ENCODE measurements around the gene GATAD2A.

Gene GATAD2A

GRCh38 chr19:19493841-19494546 lies 88.5 kb downstream of the GATAD2A start:
- no peak overlapping the region for H3K18ac ChIP-seq (ENCODE audit: low read depth in 1 of 2, low read length in 2 of 2)
- no peak overlapping the region for H2BK120ac ChIP-seq (ENCODE audit: low read depth, low read length)
- no peak overlapping the region for H2AFZ ChIP-seq (ENCODE audit: low read depth, low read length)
- H2BK12ac ChIP-seq (ENCODE audit: low read length in 2 of 2), result no peak overlapping the region
- H3K27me3 ChIP-seq (ENCODE audit: control insufficient read depth in 1 of 2, insufficient read depth in 1 of 2, low read length in 2 of 2), result no peaks in the 10 kb centered on the region
- peaks cover 68 to 75% of the 10 kb centered on the region in 2 experiments for H3K36me3 ChIP-seq (ENCODE audit: control insufficient read depth in 1 of 2, insufficient read depth in 2 of 2, low read depth in 1 of 2, low read length in 2 of 2)
- H3K23ac ChIP-seq (ENCODE audit: low read length in 2 of 2), result no peak overlapping the region
- H3K9me3 ChIP-seq (ENCODE audit: control insufficient read depth, low read length), result no peaks in the 10 kb centered on the region
- H3K4ac ChIP-seq (ENCODE audit: low read depth in 1 of 2, low read length in 2 of 2), result no peak overlapping the region
- H3K4me1 ChIP-seq (ENCODE audit: control insufficient read depth, insufficient read depth, low read depth, low read length), result peaks cover 13% of the 10 kb centered on the region
- H3K14ac ChIP-seq (ENCODE audit: low read length in 2 of 2), result no peak overlapping the region
- H4K91ac ChIP-seq (ENCODE audit: low read length), result no peak overlapping the region
- H3K9ac ChIP-seq (ENCODE audit: low read length), result peak overlapping the region; percentile 21
- WGBS, result 96% methylated on average over 15 of the region's 15 CpGs
- no peak overlapping the region for H3K4me2 ChIP-seq (ENCODE audit: low read length, poor library complexity, severe bottlenecking)
- peaks cover 49% of the 10 kb centered on the region for H3K79me1 ChIP-seq (replicated peaks; ENCODE audit: low read length, poor library complexity, severe bottlenecking)
- no peak overlapping the region for H2BK15ac ChIP-seq (ENCODE audit: low read depth, poor library complexity, severe bottlenecking)
- H3K4me3 ChIP-seq (ENCODE audit: insufficient read depth in 1 of 2, low read depth in 1 of 2, low read length in 2 of 2), result no peak overlapping the region
- no peak overlapping the region for H3K27ac ChIP-seq (ENCODE audit: low read length, poor library complexity, severe bottlenecking)
- no peak overlapping the region for H2AK5ac ChIP-seq (ENCODE audit: low read length, severe bottlenecking)
- H2BK5ac ChIP-seq (ENCODE audit: low read depth, low read length, poor library complexity, severe bottlenecking), result no peak overlapping the region
- DNase-seq, result no peak
- H4K8ac ChIP-seq (ENCODE audit: low read length), result no peak overlapping the region

- H3K4me2 ChIP-seq (ENCODE audit: low read length, poor library complexity, severe bottlenecking), result no peak overlapping the region
- no peak overlapping the region for H2AK5ac ChIP-seq (ENCODE audit: low read length, severe bottlenecking)
- WGBS, result 97% methylated on average over 30 of the region's 30 CpGs
- H2BK120ac ChIP-seq (ENCODE audit: low read depth, low read length), result no peak overlapping the region
- no peak overlapping the region for H2AFZ ChIP-seq (ENCODE audit: low read depth, low read length)
- DNase-seq, result no peak
- no peak overlapping the region for H4K91ac ChIP-seq (ENCODE audit: low read length)
- H2BK5ac ChIP-seq (ENCODE audit: low read depth, low read length, poor library complexity, severe bottlenecking), result no peak overlapping the region
- no peak overlapping the region for H3K27ac ChIP-seq (ENCODE audit: low read length, poor library complexity, severe bottlenecking)
- H3K4me1 ChIP-seq (ENCODE audit: control insufficient read depth, insufficient read depth, low read depth, low read length), result no peaks in the 10 kb centered on the region
- H3K4ac ChIP-seq (ENCODE audit: low read depth in 1 of 2, low read length in 2 of 2), result no peak overlapping the region
- peaks cover 64% of the 10 kb centered on the region for H3K79me1 ChIP-seq (replicated peaks; ENCODE audit: low read length, poor library complexity, severe bottlenecking)
- H3K4me3 ChIP-seq (ENCODE audit: insufficient read depth in 1 of 2, low read depth in 1 of 2, low read length in 2 of 2), result peak overlapping the region in 1 of 2 experiments; percentile 5
- no peak overlapping the region for H2BK15ac ChIP-seq (ENCODE audit: low read depth, poor library complexity, severe bottlenecking)
- H2BK12ac ChIP-seq (ENCODE audit: low read length in 2 of 2), result no peak overlapping the region
- no peak overlapping the region for H3K18ac ChIP-seq (ENCODE audit: low read depth in 1 of 2, low read length in 2 of 2)
- H4K8ac ChIP-seq (ENCODE audit: low read length), result no peak overlapping the region
- H3K23ac ChIP-seq (ENCODE audit: low read length in 2 of 2), result no peak overlapping the region
- peaks cover 86 to 92% of the 10 kb centered on the region in 2 experiments for H3K36me3 ChIP-seq (ENCODE audit: control insufficient read depth in 1 of 2, insufficient read depth in 2 of 2, low read depth in 1 of 2, low read length in 2 of 2)
- H3K27me3 ChIP-seq (ENCODE audit: control insufficient read depth in 1 of 2, insufficient read depth in 1 of 2, low read length in 2 of 2), result no peaks in the 10 kb centered on the region
- no peak overlapping the region for H3K14ac ChIP-seq (ENCODE audit: low read length in 2 of 2)
- no peaks in the 10 kb centered on the region for H3K9me3 ChIP-seq (ENCODE audit: control insufficient read depth, low read length)
- H3K9ac ChIP-seq (ENCODE audit: low read length), result no peak overlapping the region
Measured at GRCh38 chr19:19495614-19496603, 90.4 kb downstream of the GATAD2A start.

- no peak overlapping the region for H3K18ac ChIP-seq (ENCODE audit: low read depth in 1 of 2, low read length in 2 of 2)
- H3K27ac ChIP-seq (ENCODE audit: low read length, poor library complexity, severe bottlenecking), result no peak overlapping the region
- no peak overlapping the region for H3K4me3 ChIP-seq (ENCODE audit: insufficient read depth in 1 of 2, low read depth in 1 of 2, low read length in 2 of 2)
- H2BK120ac ChIP-seq (ENCODE audit: low read depth, low read length), result no peak overlapping the region
- H3K4ac ChIP-seq (ENCODE audit: low read depth in 1 of 2, low read length in 2 of 2), result no peak overlapping the region
- H2AK5ac ChIP-seq (ENCODE audit: low read length, severe bottlenecking), result no peak overlapping the region
- no peak overlapping the region for H3K9ac ChIP-seq (ENCODE audit: low read length)
- H3K4me2 ChIP-seq (ENCODE audit: low read length, poor library complexity, severe bottlenecking), result no peak overlapping the region
- H2BK12ac ChIP-seq (ENCODE audit: low read length in 2 of 2), result no peak overlapping the region
- H3K36me3 ChIP-seq (ENCODE audit: control insufficient read depth in 1 of 2, insufficient read depth in 2 of 2, low read depth in 1 of 2, low read length in 2 of 2), result peaks cover 92 to 93% of the 10 kb centered on the region in 2 experiments
- peaks cover 69% of the 10 kb centered on the region for H3K79me1 ChIP-seq (replicated peaks; ENCODE audit: low read length, poor library complexity, severe bottlenecking)
- H3K14ac ChIP-seq (ENCODE audit: low read length in 2 of 2), result no peak overlapping the region
- no peak overlapping the region for H2BK5ac ChIP-seq (ENCODE audit: low read depth, low read length, poor library complexity, severe bottlenecking)
- no peak overlapping the region for H2AFZ ChIP-seq (ENCODE audit: low read depth, low read length)
- 98% methylated on average over 33 of the region's 33 CpGs for WGBS
- H4K91ac ChIP-seq (ENCODE audit: low read length), result no peak overlapping the region
- H3K9me3 ChIP-seq (ENCODE audit: control insufficient read depth, low read length), result no peaks in the 10 kb centered on the region
- no peak overlapping the region for H3K23ac ChIP-seq (ENCODE audit: low read length in 2 of 2)
- no peak overlapping the region for H4K8ac ChIP-seq (ENCODE audit: low read length)
- DNase-seq, result no peak
- no peaks in the 10 kb centered on the region for H3K4me1 ChIP-seq (ENCODE audit: control insufficient read depth, insufficient read depth, low read depth, low read length)
- H3K27me3 ChIP-seq (ENCODE audit: control insufficient read depth in 1 of 2, insufficient read depth in 1 of 2, low read length in 2 of 2), result no peaks in the 10 kb centered on the region
- no peak overlapping the region for H2BK15ac ChIP-seq (ENCODE audit: low read depth, poor library complexity, severe bottlenecking)
Measured at GRCh38 chr19:19498255-19498991, 92.9 kb downstream of the GATAD2A start.

Measured in mesenchymal stem cell (in vitro differentiated cells and primary cell).